NCI-H82 treated with DMSO at 0.1 percent for 48 hours (cell line): Measurements from ENCODE around the gene MSANTD3.
"Not testable (repeated sequence)": the region's sequence is repeated elsewhere in the genome, so short reads cannot be mapped to it uniquely, and the experiment has no call there.

Experiments used
- DNase-seq: peaks from one replicate; lab custom pipeline; 2025; ENCODE audit not compliant: unreplicated experiment; lab: John Stamatoyannopoulos, UW

Gene MSANTD3

GRCh38 chr9:100428871-100429654 is 2.1 kb downstream of the MSANTD3 start:
- DNase-seq, result no peak

DNA sequence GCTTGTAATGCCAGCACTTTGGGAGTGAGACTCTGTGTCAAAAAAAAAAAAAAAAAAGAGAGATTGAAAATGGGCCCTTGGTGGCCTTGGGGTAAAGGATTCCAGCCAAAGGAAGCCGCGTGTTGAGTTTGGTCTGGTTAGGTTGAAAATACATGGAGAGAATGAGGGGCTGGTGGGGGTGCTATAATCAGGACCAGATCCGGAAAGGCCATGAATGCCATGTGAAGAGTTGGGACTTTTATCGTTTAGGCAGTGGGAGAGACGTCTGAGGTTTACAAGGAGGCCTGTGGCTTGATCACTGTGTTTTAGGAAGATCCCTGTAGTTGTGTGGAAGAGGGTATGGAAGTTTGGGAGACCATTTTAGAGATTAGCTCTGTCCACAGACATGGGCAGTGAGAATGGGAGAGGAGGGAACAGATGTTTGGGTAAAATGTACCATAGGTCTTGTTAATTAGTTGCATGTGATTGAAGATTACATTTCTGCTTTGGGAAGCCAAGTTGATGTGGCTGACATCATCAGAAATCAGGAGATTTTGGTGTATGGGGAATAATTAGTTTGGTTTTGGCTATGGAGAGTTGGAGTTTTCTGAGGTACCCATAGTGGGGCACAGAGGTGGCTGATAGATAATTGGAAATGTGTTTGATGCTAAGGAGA is 3.5 kb downstream of the MSANTD3 start:
- no peak for DNase-seq

GRCh38 chr9:100431886-100432285 is 4.9 kb downstream of the MSANTD3 start:
- DNase-seq, result no peak

DNA sequence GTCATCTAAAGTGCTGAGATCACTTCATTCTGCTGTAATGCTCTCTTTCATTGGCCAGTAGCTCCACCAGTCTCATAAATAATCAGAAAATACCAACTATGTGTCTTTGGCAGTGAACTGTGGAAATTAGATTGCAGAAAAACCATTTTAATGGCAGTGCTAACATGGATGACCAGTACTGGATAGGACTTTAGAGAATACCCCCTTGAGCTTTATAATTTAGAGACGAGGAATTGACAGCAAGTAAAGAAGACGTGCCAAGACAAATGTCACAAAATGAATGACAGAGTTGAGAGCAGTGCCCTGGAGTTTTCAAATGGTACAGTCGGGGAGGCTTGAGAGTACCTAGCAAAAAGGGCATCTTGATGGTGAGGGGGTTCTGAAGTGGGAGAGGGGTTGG is 5.8 kb downstream of the MSANTD3 start:
- DNase-seq, result no peak

DNA sequence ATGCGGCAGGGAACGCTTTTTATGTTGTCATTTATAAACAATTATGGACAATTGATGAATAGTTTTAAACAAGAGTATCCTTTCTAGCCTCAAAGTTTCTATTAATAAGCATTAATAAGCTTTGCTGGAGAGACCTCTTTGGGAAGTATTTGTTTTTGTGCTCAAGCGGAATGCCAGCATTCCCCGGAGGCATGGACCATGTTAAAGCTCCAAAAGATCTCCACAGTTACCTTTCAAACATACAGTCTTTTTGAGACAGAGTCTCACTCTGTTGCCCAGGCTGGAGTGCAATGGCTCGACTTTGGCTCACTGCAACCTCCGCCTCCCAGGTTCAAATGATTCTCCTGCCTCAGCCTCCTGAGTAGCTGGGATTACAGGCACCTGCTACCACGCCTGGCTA is 9.6 kb downstream of the MSANTD3 start:
- DNase-seq, result no peak

- peak; percentile 48 for DNase-seq
Observed at GRCh38 chr9:100437860-100438805, 11.2 kb downstream of the MSANTD3 start.

DNA sequence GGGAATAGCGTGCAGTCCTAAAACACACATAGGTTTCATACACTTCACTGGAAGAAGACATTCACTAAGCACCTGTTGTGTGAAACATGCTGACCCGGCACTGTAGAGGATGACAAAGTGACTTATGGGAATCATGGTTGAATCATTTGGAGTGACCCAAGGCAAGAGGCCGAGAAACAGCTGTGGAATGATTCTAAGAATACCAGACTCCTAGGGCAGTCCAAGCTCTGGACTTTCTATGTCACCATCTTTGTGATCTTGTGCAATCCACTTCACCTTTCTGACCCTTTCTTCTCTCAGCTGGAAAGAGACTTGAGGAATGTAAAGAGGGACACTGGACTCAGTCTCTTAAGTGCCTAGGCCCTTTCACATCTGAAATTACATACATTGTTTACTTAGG is 13.1 kb downstream of the MSANTD3 start:
- DNase-seq, result no peak

DNA sequence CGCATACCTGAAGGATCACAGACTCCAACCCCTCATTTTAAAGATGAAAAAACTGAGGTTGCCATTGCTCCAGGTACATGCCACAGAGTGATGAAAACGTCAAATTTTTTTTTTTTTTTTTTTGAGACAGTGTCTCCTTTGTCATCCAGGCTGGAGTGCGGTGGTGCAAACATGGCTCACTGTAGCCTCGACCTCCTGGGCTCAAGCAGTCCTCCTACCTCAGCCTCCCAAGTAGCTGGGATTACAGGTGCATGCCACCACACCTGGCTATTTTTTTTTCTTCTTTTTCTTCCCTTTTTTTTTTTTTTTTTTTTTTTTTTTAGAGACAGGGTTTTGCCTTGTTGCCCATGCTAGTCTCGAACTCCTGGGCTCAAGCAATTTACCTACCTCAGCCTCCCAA is 13.5 kb downstream of the MSANTD3 start:
- DNase-seq, result not testable (repeated sequence)

DNA sequence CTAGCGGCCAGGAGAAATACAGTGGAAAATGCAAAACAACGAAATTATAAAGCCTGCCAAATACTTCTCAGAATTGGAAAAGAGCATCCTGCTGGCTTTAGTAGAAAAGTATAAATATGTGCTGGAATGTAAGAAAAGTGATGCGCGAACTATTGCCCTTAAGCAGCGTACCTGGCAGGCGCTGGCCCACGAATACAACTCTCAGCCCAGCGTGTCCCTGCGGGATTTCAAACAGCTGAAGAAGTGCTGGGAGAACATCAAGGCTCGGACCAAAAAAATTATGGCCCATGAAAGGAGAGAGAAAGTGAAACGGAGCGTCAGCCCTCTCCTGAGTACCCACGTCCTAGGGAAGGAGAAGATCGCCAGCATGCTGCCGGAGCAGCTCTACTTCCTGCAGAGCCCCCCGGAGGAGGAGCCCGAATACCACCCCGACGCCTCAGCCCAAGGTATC is 15.0 kb downstream of the MSANTD3 start:
- DNase-seq, result no peak

DNA sequence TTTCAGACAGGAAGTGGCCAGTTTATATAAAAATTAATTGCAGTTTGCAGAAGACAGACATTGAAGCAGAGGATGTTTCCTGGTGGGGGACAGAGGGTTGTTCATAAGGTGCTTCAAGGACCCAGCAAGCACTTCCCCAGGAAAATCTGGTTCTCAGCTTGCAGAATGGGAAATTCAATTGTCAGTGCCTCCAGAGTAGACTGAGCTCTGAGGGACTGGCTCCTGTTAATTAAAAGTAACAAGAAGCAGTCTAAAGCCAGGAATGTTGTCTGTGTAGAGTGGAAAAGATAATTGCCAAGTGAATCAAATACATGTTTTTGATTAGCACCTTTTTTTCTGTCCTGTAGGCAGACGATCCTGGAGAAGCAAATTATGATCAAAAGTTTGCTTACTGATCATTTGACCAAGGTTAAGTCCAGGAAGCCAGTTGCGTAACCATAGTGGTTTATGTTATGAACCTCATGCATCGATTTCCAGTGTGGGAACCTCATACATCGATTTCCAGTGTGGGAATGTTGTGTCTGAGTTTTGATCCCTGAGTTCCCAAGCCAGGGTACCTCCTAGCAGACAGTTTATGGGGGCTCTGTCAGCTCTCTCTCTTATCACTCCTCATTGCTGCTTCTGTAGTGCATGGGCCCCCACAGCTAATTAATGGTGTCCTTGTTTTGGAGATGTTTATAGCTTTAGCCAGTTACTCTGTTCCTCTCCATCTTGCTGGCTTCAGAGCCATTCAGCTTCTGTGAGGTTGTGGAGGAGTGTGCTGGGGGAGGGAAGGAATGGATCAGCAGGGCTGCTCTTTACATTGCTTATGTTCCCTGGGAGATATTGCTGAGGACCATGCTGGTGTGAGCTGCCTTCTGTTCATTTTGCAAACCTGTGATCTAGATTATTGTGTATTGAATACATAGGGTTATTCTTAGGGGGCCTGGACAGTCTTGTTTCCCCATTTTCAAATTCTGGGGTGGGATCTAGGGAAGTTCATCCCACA is 17.1 kb downstream of the MSANTD3 start:
- DNase-seq, result no peak

DNA sequence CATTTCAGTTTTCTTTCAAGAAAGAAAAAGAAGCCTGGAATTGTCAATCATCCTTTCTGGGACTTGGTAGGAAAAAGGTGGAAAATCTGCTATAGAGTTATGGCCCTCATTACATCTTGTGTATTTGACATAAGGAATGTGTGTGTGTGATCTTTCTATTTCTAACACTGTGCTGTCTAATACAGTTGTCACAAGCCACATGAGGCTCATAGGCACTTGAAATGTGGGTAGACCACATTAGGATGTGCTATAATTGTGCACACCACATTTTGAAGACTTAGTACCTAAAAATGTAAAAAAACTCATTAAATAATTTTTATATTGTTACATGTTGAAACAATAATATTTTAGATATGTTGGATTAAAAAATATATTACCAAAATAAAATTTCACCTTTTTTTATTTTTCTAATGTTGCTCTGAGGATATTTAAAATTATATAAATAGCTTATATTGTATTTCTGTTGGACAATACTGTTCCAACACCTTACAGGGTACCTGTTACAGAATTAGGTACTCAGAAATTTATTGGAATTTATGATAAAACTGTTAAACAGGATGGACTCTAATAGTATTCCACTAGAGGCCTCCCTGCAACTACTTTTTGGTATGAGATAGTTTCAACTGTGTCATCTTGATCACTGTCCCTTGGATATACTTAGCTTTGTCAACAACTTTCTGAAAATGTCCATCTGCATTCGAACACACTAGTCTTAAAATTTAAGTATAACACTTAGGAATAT is 18.4 kb downstream of the MSANTD3 start:
- no peak for DNase-seq

DNA sequence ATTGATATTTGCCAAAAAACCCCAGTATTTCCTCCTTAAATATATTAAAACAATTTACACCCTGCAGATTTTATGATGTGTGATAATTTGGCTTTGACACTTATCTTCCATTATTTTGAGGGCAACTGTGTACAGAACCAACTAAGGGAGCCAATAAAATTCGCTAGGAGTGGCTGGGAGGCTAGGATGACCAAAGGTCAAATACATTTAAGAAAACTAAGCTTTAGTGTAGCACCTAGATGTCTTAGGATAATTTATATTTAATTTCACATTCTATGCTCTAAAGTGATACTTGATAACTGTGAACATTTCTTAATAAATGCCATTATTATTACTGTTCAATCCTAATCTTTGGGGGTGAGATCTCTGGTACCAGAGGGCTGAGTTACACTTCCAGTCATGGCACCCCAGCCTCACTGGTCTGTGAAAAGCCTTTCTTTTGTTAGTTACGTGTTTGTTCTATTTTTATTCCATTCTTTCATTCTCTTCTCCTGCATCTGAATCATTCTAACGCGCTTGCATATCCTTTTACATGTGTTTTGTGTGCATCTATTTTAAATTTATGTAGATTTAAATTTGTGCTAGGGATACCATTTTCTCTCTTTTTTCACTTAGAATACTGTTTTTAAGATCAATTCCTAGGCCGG is 19.1 kb downstream of the MSANTD3 start:
- DNase-seq, result no peak

- DNase-seq, result no peak
Observed at GRCh38 chr9:100447041-100447440, 20.1 kb downstream of the MSANTD3 start.

DNA sequence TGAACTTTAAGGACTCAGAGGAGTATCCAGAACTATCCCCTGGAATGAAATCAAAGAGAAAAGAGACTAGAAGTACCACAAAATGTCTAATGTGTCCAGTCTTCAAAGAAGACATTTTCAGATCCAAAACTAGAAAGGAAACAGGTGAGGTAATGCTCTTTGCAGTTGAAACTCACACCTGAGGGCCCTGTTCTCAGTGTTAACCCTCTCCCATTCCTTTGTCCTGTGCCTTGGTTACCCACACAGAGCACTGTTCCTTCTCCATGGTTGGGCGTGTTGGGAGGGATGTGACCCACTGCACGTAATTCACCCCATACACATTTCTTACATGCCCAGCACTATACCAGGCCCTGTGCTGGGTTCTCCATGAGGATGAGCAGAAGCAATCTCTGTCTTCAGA is 21.3 kb downstream of the MSANTD3 start:
- DNase-seq, result no peak

- no peak for DNase-seq
Observed at GRCh38 chr9:100449420-100449819, 22.5 kb downstream of the MSANTD3 start.

DNA sequence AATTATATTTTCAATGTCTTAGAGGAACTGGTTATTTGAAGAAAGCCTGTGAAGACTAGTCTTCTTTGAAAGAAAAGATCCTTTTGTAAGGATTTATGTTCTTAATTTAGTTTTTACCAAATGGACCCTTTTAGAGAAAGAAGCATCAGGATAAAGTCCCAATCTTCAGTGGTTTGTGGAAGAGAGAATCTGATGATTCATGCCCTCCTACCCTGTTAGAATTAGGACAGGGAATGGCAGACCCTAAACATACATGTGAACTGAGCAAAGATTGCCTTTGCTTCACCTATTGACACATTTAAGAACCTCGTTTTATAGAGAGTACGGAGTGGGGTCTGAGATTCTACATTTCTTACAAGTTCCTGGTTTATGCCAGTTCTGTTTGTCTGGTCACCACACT is 26.0 kb downstream of the MSANTD3 start:
- DNase-seq, result no peak

DNA sequence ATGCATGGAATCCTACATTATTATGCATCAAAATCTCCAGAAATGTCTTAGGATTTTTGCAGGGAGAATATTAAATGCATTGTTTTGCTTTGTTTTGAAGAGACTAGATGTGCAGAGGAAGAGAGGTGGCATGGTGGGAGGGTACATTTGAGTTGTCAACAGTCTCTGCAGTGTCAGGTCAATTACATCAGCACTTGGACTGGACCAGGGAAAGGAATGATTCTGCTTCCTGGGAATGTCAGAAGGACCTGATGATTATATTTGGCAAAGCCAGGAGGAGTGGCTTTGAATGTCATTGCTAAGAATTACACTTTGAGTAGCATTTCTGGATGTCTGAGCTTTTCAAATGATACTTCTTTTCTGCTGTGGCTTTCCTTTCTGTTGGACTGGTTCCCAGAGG is 28.5 kb downstream of the MSANTD3 start:
- no peak for DNase-seq

- no peak for DNase-seq
Observed at GRCh38 chr9:100457517-100457916, 30.6 kb downstream of the MSANTD3 start.

- DNase-seq, result no peak
Observed at GRCh38 chr9:100459963-100460362, 33.0 kb downstream of the MSANTD3 start.
